Measurements from ENCODE around the gene MTMR10. TPM values are rescaled to one million over a fixed set of nuclear protein-coding genes. Genes with fewer than 3 reads are reported as not detected.

Gene MTMR10
- total and polyA plus RNA-seq, 9 donors, result 14.1 to 35.8 (median 23.4) TPM

GRCh38 chr15:30925686-30926085 is 65.7 kb downstream of the MTMR10 start:
- Histone ChIP-seq H3K4me1 (ENCODE audit: insufficient read depth) (no peaks in the 10 kb centered on the region), H3K4me3 (no peak overlapping the region), H3K36me3 (no peaks in the 10 kb centered on the region), H3K27ac (no peak overlapping the region), H3K9me3 (no peaks in the 10 kb centered on the region), H3K27me3 (no peaks in the 10 kb centered on the region)
- 85 to 90% (median 89%) methylated on average over 9 of the region's 9 CpGs for WGBS, 3 donors
- TF ChIP-seq CTCF (IDR thresholded peaks at IDR 0.05) (no peak), EP300 (IDR thresholded peaks at IDR 0.05) (no peak), POLR2A (IDR thresholded peaks at IDR 0.05) (no peak)
- DNase-seq, result no peak
- intact Hi-C loops (cut with DNase I), result no loop called here

- intact Hi-C loops (cut with DNase I), result no loop called here
- Histone ChIP-seq H3K4me1 (ENCODE audit: insufficient read depth) (no peaks in the 10 kb centered on the region), H3K36me3 (no peaks in the 10 kb centered on the region), H3K9me3 (no peaks in the 10 kb centered on the region), H3K27ac (no peak overlapping the region), H3K27me3 (no peaks in the 10 kb centered on the region), H3K4me3 (no peak overlapping the region)
- 51 to 58% (median 53%) methylated on average over 5 of the region's 5 CpGs for WGBS, 3 donors
- DNase-seq, result no peak
- no peak for TF ChIP-seq POLR2A (IDR thresholded peaks at IDR 0.05)
- TF ChIP-seq EP300 (IDR thresholded peaks at IDR 0.05), result no peak
Measured at GRCh38 chr15:30924353-30924752, 67.1 kb downstream of the MTMR10 start.

GRCh38 chr15:30923429-30923828 is 68.0 kb downstream of the MTMR10 start:
- Histone ChIP-seq H3K4me1 (ENCODE audit: insufficient read depth) (no peaks in the 10 kb centered on the region), H3K27me3 (no peaks in the 10 kb centered on the region), H3K9me3 (no peaks in the 10 kb centered on the region), H3K27ac (no peak overlapping the region), H3K4me3 (no peak overlapping the region), H3K36me3 (no peaks in the 10 kb centered on the region)
- WGBS, 3 donors, result 89 to 90% (median 89%) methylated on average over 7 of the region's 7 CpGs
- TF ChIP-seq CTCF (IDR thresholded peaks at IDR 0.05), result no peak
- TF ChIP-seq POLR2A (IDR thresholded peaks at IDR 0.05), result no peak
- TF ChIP-seq EP300 (IDR thresholded peaks at IDR 0.05), result no peak
- DNase-seq, result no peak
- intact Hi-C loops (cut with DNase I), result no loop called here

- H3K9me3 ChIP-seq, result no peaks in the 10 kb centered on the region
- no peak for DNase-seq
- no peaks in the 10 kb centered on the region for H3K4me1 ChIP-seq (ENCODE audit: insufficient read depth)
- H3K27ac ChIP-seq, result no peak overlapping the region
- H3K36me3 ChIP-seq, result no peaks in the 10 kb centered on the region
- WGBS, 3 donors, result 81 to 85% (median 84%) methylated on average over 14 of the region's 14 CpGs
- H3K27me3 ChIP-seq, result no peaks in the 10 kb centered on the region
- intact Hi-C loops (cut with DNase I), result no loop called here
- no peak overlapping the region for H3K4me3 ChIP-seq
- TF ChIP-seq EP300 (IDR thresholded peaks at IDR 0.05) (no peak), CTCF (IDR thresholded peaks at IDR 0.05) (no peak), POLR2A (IDR thresholded peaks at IDR 0.05) (no peak)
Measured at GRCh38 chr15:30922480-30923311, 68.7 kb downstream of the MTMR10 start.

GRCh38 chr15:30921781-30922479 is 69.5 kb downstream of the MTMR10 start:
- intact Hi-C loops (cut with DNase I), result no loop called here
- TF ChIP-seq POLR2A (IDR thresholded peaks at IDR 0.05), result no peak
- TF ChIP-seq EP300 (IDR thresholded peaks at IDR 0.05), result no peak
- TF ChIP-seq CTCF (IDR thresholded peaks at IDR 0.05), result no peak
- no peaks in the 10 kb centered on the region for H3K9me3 ChIP-seq
- DNase-seq, result no peak
- no peak overlapping the region for H3K4me3 ChIP-seq
- H3K4me1 ChIP-seq (ENCODE audit: insufficient read depth), result no peaks in the 10 kb centered on the region
- H3K27ac ChIP-seq, result no peak overlapping the region
- H3K27me3 ChIP-seq, result no peaks in the 10 kb centered on the region
- WGBS, 3 donors, result 71 to 80% (median 76%) methylated on average over 9 of the region's 9 CpGs
- no peaks in the 10 kb centered on the region for H3K36me3 ChIP-seq

Measured in ovary (tissue), 9 donors.